GM18951 (cell line): Measurements from ENCODE around the gene C1orf50.
"Not testable (repeated sequence)": the region's sequence is repeated elsewhere in the genome, so short reads cannot be mapped to it uniquely, and the experiment has no call there.

Experiments
- POLR2A ChIP-seq: IDR thresholded peaks from 4 replicates; pipeline ENCODE4 v1.6.1; 2011; ENCODE audit warnings: mild to moderate bottlenecking; ENCODE audit not compliant: insufficient read length, insufficient read depth; ENCODE audit errors: extremely low read depth
- in situ Hi-C: fragments of 300-500 bp; cut with MboI; formaldehyde crosslinking; loops from one replicate; pipeline ENCODE4 v1.12.0; 2022; ENCODE audit warnings: low sequenced_read_pairs, mixed read lengths, inconsistent platforms; ENCODE audit not compliant: unreplicated experiment

C1orf50 gene

GRCh38 chr1:42743317-42744147, 23.5 kb upstream of the C1orf50 start:
- in situ Hi-C loops = loop anchor here (10.0 kb wide), 1 partner anchor 839 kb away; no protein-coding TSS in a partner anchor
- TF ChIP-seq POLR2A = no peak

GRCh38 chr1:42744148-42744413, 23.0 kb upstream of the C1orf50 start:
- in situ Hi-C loops = loop anchor here (10.0 kb wide), 1 partner anchor 839 kb away; no protein-coding TSS in a partner anchor
- TF ChIP-seq POLR2A = no peak

- in situ Hi-C loops = loop anchor here (10.0 kb wide), 1 partner anchor 841 kb away; no protein-coding TSS in a partner anchor
Observed at GRCh38 chr1:42745851-42746250, 21.2 kb upstream of the C1orf50 start.

GRCh38 chr1:42746436-42747105, 20.5 kb upstream of the C1orf50 start:
- in situ Hi-C loops = loop anchor here (10.0 kb wide), 1 partner anchor 842 kb away; no protein-coding TSS in a partner anchor
- no peak for TF ChIP-seq POLR2A

More at GRCh38 chr1:42745851-42746250, 21.2 kb upstream of the C1orf50 start:
- TF ChIP-seq POLR2A = no peak

- in situ Hi-C loops = loop anchor here (10.0 kb wide), 1 partner anchor 842 kb away; no protein-coding TSS in a partner anchor
- no peak for TF ChIP-seq POLR2A
Observed at GRCh38 chr1:42747125-42747524, 19.9 kb upstream of the C1orf50 start.

- in situ Hi-C loops = loop anchor here (10.0 kb wide), 1 partner anchor 843 kb away; no protein-coding TSS in a partner anchor
- no peak for TF ChIP-seq POLR2A
Observed at GRCh38 chr1:42748021-42748420, 19.0 kb upstream of the C1orf50 start.

GRCh38 chr1:42748461-42749410, 18.3 kb upstream of the C1orf50 start:
- TF ChIP-seq POLR2A = no peak
- in situ Hi-C loops = loop anchor here (10.0 kb wide), 1 partner anchor 844 kb away; no protein-coding TSS in a partner anchor

GRCh38 chr1:42750041-42750440, 17.0 kb upstream of the C1orf50 start:
- in situ Hi-C loops = no loop called here
- no peak for TF ChIP-seq POLR2A

- in situ Hi-C loops = not testable (repeated sequence)
Observed at GRCh38 chr1:42751511-42752070, 15.5 kb upstream of the C1orf50 start.

GRCh38 chr1:42752284-42752683, 14.8 kb upstream of the C1orf50 start:
- in situ Hi-C loops = no loop called here
- no peak for TF ChIP-seq POLR2A

GRCh38 chr1:42753070-42753469, 14.0 kb upstream of the C1orf50 start:
- no peak for TF ChIP-seq POLR2A
- in situ Hi-C loops = no loop called here
